ENCODE results near the gene SLC9A9.

DNA sequence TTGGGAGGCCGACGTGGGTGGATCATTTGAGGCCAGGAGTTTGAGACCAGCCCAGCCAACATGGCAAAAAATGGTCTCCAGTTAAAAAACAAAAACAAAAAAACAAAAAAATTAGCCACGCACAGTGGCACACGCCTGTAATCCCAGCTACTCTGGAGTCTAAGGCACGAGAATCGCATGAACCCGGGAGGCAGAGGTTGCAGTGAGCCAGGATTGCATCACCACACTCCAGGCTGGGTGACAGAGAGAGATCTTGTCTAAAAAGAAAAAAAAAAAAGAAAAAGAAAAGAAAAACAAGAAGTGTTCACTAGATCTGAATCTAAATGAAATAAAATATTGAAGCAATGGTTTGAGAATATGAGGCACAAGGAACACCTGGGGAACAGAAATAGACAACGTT is 36.7 kb downstream of the SLC9A9 start:
- TF ChIP-seq, protein P1, sequence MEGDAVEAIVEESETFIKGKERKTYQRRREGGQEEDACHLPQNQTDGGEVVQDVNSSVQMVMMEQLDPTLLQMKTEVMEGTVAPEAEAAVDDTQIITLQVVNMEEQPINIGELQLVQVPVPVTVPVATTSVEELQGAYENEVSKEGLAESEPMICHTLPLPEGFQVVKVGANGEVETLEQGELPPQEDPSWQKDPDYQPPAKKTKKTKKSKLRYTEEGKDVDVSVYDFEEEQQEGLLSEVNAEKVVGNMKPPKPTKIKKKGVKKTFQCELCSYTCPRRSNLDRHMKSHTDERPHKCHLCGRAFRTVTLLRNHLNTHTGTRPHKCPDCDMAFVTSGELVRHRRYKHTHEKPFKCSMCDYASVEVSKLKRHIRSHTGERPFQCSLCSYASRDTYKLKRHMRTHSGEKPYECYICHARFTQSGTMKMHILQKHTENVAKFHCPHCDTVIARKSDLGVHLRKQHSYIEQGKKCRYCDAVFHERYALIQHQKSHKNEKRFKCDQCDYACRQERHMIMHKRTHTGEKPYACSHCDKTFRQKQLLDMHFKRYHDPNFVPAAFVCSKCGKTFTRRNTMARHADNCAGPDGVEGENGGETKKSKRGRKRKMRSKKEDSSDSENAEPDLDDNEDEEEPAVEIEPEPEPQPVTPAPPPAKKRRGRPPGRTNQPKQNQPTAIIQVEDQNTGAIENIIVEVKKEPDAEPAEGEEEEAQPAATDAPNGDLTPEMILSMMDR (IDR thresholded peaks at IDR 0.05; ENCODE audit: low read length), result no peak
- TF ChIP-seq EZH2phosphoT487 (IDR thresholded peaks at IDR 0.05; ENCODE audit: low read length) (no peak), EZH2 (optimal IDR thresholded peaks at IDR 0.05; ENCODE audit: low read depth, low read length) (no peak)
